ENCODE measurements around the gene CASP7. TPM values are rescaled to one million over a fixed set of nuclear protein-coding genes. Genes with fewer than 3 reads are reported as not detected.

CASP7 gene
- total RNA-seq, 1 experiment from 2014 or later = 4.7 TPM

DNA sequence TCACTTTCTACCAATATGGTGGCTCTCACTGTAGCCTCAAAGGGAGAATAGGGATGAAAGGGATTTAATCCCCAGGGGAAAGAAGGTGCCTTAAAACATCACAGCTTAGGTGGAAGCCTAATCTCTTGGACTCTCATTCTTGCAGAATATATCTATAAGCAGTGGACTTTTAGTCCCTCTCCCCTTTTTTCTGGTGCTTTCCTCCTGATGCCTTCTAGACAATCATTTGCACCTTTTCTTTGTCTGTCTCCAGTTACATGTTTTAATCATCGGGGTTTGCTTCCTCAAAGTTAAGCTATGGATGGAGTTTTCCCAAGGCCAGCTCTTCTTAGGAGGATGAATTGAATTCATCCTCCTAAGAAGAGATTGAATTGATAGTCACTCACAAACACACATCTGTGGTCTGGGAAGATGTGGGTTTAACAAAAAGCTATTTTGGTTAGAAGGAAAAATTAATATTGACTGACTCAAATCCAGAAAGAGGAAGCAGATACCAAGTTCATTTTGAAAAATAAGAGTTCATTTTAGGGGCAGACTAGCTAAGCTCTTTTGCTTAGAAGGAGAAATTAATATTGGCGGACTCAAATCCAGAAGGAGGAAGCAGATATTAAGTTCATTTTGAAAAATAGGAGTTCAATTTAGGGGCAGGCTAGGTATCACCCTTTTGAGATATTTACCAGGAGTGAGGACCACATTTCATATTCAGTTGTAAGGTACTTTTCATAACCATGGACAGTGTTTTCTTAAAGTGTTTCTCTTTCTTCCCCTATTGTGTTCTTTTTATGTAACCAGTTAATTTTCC lies 36.6 kb downstream of the CASP7 start:
- H3K79me2 ChIP-seq (ENCODE audit: insufficient read depth, low read length) = no peaks in the 10 kb centered on the region
- H3K18ac ChIP-seq (ENCODE audit: insufficient read length, low read depth, low read length) = no peak overlapping the region
- H4K91ac ChIP-seq (ENCODE audit: insufficient read length, low read depth, low read length) = no peak overlapping the region
- H2BK20ac ChIP-seq (ENCODE audit: low read depth, low read length, poor library complexity, severe bottlenecking) = no peak overlapping the region
- H3K27ac ChIP-seq (ENCODE audit: insufficient read length, low read depth, low read length) = no peak overlapping the region
- no peak overlapping the region for H3K9ac ChIP-seq (ENCODE audit: extremely low read depth, insufficient read length, low read length)
- no peak overlapping the region for H2BK120ac ChIP-seq (ENCODE audit: low read depth, low read length, poor library complexity, severe bottlenecking)
- no peaks in the 10 kb centered on the region for H4K20me1 ChIP-seq (ENCODE audit: control insufficient read depth, insufficient read depth, insufficient read length)
- H4K8ac ChIP-seq (replicated peaks; ENCODE audit: insufficient read length, low read depth, low read length) = no peak overlapping the region
- no peak overlapping the region for H3K23ac ChIP-seq (ENCODE audit: insufficient read length, low read depth, low read length)
- H3K4me3 Mint-ChIP-seq = no peak overlapping the region
- no peak overlapping the region for H3K27ac Mint-ChIP-seq
- WGBS (ENCODE audit: extremely low coverage, insufficient read length, low lambda C conversion rate) = no CpG with 5 or more reads among the region's 2 CpGs
- no peaks in the 10 kb centered on the region for H3K27me3 ChIP-seq (ENCODE audit: insufficient read depth, low read length)
- no peak overlapping the region for H3T11ph ChIP-seq (ENCODE audit: low read length)
- no peak overlapping the region for H3K4me2 ChIP-seq (ENCODE audit: insufficient read depth, insufficient read length, low read length)
- no peaks in the 10 kb centered on the region for H3K23me2 ChIP-seq (ENCODE audit: insufficient read length, low read depth, low read length, poor library complexity, severe bottlenecking)
- H3K36me3 Mint-ChIP-seq (ENCODE audit: insufficient read depth in 1 of 3, low read depth in 3 of 3) = peaks cover 0 to 2% (median 0%) of the 10 kb centered on the region in 3 experiments; a peak in 3 of 7 replicates
- H3K4me1 Mint-ChIP-seq = peaks cover 12 to 18% of the 10 kb centered on the region in 2 experiments
- TF ChIP-seq, protein P1, sequence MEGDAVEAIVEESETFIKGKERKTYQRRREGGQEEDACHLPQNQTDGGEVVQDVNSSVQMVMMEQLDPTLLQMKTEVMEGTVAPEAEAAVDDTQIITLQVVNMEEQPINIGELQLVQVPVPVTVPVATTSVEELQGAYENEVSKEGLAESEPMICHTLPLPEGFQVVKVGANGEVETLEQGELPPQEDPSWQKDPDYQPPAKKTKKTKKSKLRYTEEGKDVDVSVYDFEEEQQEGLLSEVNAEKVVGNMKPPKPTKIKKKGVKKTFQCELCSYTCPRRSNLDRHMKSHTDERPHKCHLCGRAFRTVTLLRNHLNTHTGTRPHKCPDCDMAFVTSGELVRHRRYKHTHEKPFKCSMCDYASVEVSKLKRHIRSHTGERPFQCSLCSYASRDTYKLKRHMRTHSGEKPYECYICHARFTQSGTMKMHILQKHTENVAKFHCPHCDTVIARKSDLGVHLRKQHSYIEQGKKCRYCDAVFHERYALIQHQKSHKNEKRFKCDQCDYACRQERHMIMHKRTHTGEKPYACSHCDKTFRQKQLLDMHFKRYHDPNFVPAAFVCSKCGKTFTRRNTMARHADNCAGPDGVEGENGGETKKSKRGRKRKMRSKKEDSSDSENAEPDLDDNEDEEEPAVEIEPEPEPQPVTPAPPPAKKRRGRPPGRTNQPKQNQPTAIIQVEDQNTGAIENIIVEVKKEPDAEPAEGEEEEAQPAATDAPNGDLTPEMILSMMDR (conservative IDR thresholded peaks at IDR 0.05) = no peak
- no peak overlapping the region for H2BK12ac ChIP-seq (ENCODE audit: insufficient read length, low read depth, low read length)
- no peak overlapping the region for H4K5ac ChIP-seq (ENCODE audit: insufficient read length, low read depth, low read length)
- no peak overlapping the region for H2BK15ac ChIP-seq (ENCODE audit: low read depth, low read length)
- no peak overlapping the region for H2AFZ ChIP-seq (ENCODE audit: low read length)
- no peak overlapping the region for H2BK5ac ChIP-seq (ENCODE audit: insufficient read length, low read length)
- no peak for DNase-seq
- peaks cover 2% of the 10 kb centered on the region; the same call in 1 of the 2 replicates for H3K4me1 ChIP-seq (ENCODE audit: insufficient read depth, low read length)
- H3K9me3 Mint-ChIP-seq = no peaks in the 10 kb centered on the region
- H3K9me3 ChIP-seq (ENCODE audit: control insufficient read depth, low read depth, low read length) = no peaks in the 10 kb centered on the region
- no peak overlapping the region for H3K4ac ChIP-seq (ENCODE audit: low read depth, low read length)
- no peaks in the 10 kb centered on the region for H3K27me3 Mint-ChIP-seq (ENCODE audit: low read depth)
- no peak overlapping the region for H3K56ac ChIP-seq (ENCODE audit: insufficient read length, low read depth, low read length)
- no peak overlapping the region for H3K14ac ChIP-seq (ENCODE audit: insufficient read depth, low read length)
- no peaks in the 10 kb centered on the region for H3K79me1 ChIP-seq (ENCODE audit: insufficient read depth, low read depth, low read length, poor library complexity, severe bottlenecking)
- no peak overlapping the region for H2AK5ac ChIP-seq (ENCODE audit: insufficient read length, low read length)

All from H9 (cell line).